Ovary (tissue), 3 donors: ENCODE data around the gene CACNA1S.

Source experiments
- CTCF ChIP-seq, 3 donors: fragments of 450-650 bp in 2 of 3; fragments of 200-600 bp in 1 of 3; IDR thresholded peaks; one replicate each; pipeline versions ENCODE4 v1.5.1 to v1.8.0; 2016 to 2022; ENCODE audit warnings: antibody characterized with exemption in 3 of 3, mild to moderate bottlenecking in 1 of 3
- EP300 ChIP-seq: sonication (generic); formaldehyde crosslinking; IDR thresholded peaks from one replicate; pipeline ENCODE4 v1.6.1; 2017; ENCODE audit warnings: antibody characterized with exemption
- donor health status: DM: no; HTN: no; CAD: no.

GRCh38 chr1:201025571-201026002 lies 86.6 kb downstream of the CACNA1S start:
- TF ChIP-seq CTCF (IDR thresholded peaks at IDR 0.05) (no peak), EP300 (no peak)
